ENCODE data around the gene GTF2F2.

The GTF2F2 gene

GRCh38 chr13:45332036-45332830, 211.9 kb downstream of the GTF2F2 start:
- peak in 1 of 58 donors; percentile 15 for DNase-seq

DNA sequence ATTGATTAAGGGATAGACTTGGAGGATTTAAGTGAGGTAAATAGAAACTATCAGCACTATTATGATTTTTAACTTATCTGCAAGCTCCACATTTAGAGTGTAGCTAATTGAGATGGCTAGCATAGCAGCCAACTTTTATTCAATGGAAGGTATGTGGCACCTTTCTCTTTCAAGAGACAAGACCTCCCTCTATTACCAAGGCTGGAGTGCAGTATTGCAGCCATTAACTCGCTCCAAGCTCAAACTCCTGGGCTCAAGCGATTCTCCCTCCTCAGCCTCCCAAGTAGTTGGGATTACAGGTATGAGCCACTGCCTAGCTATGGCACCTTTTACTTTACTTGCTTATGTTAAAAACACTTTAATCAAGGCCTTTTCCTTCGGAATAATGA, 212.5 kb downstream of the GTF2F2 start:
- DNase-seq = no peak

- DNase-seq = no peak
Measured at GRCh38 chr13:45333251-45333976, 213.1 kb downstream of the GTF2F2 start.
